DMS53 treated with DMSO at 0.1 percent for 48 hours (cell line): ENCODE measurements around the gene KLHL20.
A peak's percentile ranks its signal among the peaks of the same experiment; 100 is the strongest.
"Not testable (repeated sequence)": the region's sequence is repeated elsewhere in the genome, so short reads cannot be mapped to it uniquely, and the experiment has no call there.

Source experiments
- DNase-seq: peaks from one replicate; lab custom pipeline; 2025; ENCODE audit not compliant: unreplicated experiment; lab: John Stamatoyannopoulos, UW

KLHL20 gene

GRCh38 chr1:173714759-173715537 lies at the start of gene KLHL20:
TSS of gene KLHL20 (plus strand) at chr1:173714981. CDS start at chr1:173716044, 1,063 bp downstream.
- DNase-seq = peak; percentile 91

- no peak for DNase-seq
These were observed 48.1 kb upstream of the KLHL20 start for GRCh38 chr1:173666646-173667045.

- DNase-seq = peak; percentile 48
These were observed 45.3 kb upstream of the KLHL20 start, which contains the start of gene ANKRD45 for GRCh38 chr1:173669491-173669941. TSS of gene ANKRD45 (minus strand) at chr1:173669851. CDS start at chr1:173659418, 10,433 bp downstream.

- DNase-seq = not testable (repeated sequence)
These were observed 40.3 kb upstream of the KLHL20 start for GRCh38 chr1:173674496-173674895.

- DNase-seq = not testable (repeated sequence)
These were observed 34.6 kb upstream of the KLHL20 start for GRCh38 chr1:173680152-173680551.

GRCh38 chr1:173682184-173682583 lies 32.6 kb upstream of the KLHL20 start:
- DNase-seq = no peak

- not testable (repeated sequence) for DNase-seq
These were observed 30.9 kb upstream of the KLHL20 start for GRCh38 chr1:173683838-173684237.

- DNase-seq = not testable (repeated sequence)
These were observed 29.7 kb upstream of the KLHL20 start for GRCh38 chr1:173685121-173685520.

- no peak for DNase-seq
These were observed 26.5 kb upstream of the KLHL20 start for GRCh38 chr1:173688300-173688699.

- no peak for DNase-seq
These were observed 21.5 kb upstream of the KLHL20 start for GRCh38 chr1:173693238-173693637.

- DNase-seq = not testable (repeated sequence)
These were observed 13.5 kb upstream of the KLHL20 start for GRCh38 chr1:173701299-173701698.

GRCh38 chr1:173702736-173703135 lies 12.0 kb upstream of the KLHL20 start:
- no peak for DNase-seq

GRCh38 chr1:173705117-173705516 lies 9.7 kb upstream of the KLHL20 start:
- no peak for DNase-seq

- DNase-seq = no peak
These were observed 6.0 kb upstream of the KLHL20 start for GRCh38 chr1:173708787-173709186.

- no peak for DNase-seq
These were observed 381 bp upstream of the KLHL20 start for GRCh38 chr1:173714441-173714758.

- no peak for DNase-seq
These were observed 710 bp downstream of the KLHL20 start for GRCh38 chr1:173715538-173715844.

- DNase-seq = no peak
These were observed 2.5 kb downstream of the KLHL20 start for GRCh38 chr1:173717238-173717637.

- DNase-seq = not testable (repeated sequence)
These were observed 16.6 kb downstream of the KLHL20 start for GRCh38 chr1:173731331-173731730.

GRCh38 chr1:173733912-173734311 lies 19.1 kb downstream of the KLHL20 start:
- no peak for DNase-seq

- DNase-seq = not testable (repeated sequence)
These were observed 21.3 kb downstream of the KLHL20 start for GRCh38 chr1:173736104-173736503.

- DNase-seq = no peak
These were observed 27.6 kb downstream of the KLHL20 start for GRCh38 chr1:173742203-173742886.

- DNase-seq = no peak
These were observed 29.9 kb downstream of the KLHL20 start for GRCh38 chr1:173744651-173745050.
